Measurements from ENCODE around the gene TMEM63B.
"Not testable (repeated sequence)": the region's sequence is repeated elsewhere in the genome, so short reads cannot be mapped to it uniquely, and the experiment has no call there.

Gene TMEM63B

DNA sequence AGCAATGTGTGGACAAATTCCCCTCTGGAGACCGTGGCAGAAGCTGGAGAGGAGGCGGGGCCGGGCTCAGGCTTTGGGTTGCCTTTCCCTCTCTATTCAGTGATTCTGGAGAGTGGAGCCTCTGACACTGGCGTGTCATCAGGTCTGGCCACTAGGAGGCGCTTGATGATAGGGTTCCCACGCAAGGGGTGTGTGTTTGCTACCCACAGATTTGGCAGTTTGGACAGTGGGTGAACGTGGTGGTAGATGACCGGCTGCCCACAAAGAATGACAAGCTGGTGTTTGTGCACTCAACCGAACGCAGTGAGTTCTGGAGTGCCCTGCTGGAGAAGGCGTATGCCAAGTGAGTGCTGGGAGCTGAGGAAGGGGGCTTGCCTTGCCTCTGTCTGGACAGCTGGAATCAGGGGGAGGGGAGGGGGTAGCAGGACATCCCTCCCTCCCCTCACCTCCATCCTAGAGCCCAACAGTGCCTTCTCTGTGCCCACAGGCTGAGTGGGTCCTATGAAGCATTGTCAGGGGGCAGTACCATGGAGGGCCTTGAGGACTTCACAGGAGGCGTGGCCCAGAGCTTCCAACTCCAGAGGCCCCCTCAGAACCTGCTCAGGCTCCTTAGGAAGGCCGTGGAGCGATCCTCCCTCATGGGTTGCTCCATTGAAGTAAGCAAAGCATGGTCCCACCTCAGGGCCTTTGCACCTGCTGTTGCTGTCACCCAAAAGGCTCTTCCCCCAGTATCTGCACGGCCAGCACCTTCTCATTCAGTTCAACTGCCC is 45.6 kb downstream of the TMEM63B start:
- peak; percentile 94 for DNase-seq

DNA sequence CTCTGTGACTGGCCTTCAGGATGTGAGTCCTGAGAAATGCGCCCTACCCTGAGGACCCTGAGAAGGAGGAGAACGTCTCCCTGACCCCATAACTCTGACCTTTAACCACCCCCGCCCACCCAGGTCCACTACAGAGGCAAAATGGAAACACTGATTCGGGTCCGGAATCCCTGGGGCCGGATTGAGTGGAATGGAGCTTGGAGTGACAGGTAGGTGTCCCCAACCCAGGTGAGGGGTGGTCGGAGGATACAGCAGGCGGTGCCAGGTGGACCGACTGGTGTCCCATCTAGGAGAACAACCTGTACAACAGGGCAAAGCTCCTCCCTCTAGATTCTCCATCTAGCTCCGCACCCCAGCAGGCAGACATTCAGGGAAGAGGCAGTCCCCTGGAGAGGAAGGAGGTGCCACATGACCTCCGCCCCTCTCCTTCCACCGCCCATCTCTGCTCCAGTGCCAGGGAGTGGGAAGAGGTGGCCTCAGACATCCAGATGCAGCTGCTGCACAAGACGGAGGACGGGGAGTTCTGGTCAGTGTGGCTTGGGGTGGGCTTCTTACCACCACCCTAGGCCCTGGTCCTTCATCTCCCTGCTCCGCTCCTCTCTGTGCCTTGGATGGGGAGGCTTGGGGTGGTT is 48.9 kb downstream of the TMEM63B start:
- no peak for DNase-seq

- DNase-seq = no peak
Measured at GRCh38 chr6:44176762-44177509, 49.6 kb downstream of the TMEM63B start.

- DNase-seq = no peak
Measured at GRCh38 chr6:44177691-44178423, 50.5 kb downstream of the TMEM63B start.

DNA sequence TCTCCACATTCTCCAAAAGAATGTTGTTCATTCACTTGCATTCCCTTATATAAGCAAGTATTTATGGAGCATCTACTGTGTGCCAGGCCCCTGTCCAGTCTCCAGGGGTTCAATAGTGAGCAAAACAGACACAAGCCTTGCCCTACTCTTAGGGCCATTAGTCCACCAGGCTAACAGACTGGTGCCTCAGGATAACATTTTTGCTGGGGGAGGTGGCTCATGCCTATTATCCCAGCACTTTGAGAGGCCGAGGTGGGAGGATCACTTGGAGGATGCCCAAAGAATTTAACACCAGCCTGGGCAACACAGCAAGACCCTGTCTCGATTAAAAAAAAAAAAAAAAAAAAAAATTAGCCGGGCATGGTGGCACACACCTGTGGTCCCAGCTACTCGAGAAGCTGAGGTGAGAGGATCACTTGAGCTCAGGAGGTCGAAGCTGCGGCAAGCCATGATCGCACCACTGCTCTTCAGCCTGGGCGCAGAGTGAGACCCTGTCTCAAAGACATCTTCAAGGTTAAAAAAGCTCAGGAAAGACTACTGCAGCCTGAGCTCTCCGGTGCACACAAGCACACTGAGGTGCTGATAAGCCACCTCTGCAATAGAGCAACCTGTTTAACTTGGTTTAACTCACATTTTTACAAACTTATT is 51.2 kb downstream of the TMEM63B start:
- no peak for DNase-seq

DNA sequence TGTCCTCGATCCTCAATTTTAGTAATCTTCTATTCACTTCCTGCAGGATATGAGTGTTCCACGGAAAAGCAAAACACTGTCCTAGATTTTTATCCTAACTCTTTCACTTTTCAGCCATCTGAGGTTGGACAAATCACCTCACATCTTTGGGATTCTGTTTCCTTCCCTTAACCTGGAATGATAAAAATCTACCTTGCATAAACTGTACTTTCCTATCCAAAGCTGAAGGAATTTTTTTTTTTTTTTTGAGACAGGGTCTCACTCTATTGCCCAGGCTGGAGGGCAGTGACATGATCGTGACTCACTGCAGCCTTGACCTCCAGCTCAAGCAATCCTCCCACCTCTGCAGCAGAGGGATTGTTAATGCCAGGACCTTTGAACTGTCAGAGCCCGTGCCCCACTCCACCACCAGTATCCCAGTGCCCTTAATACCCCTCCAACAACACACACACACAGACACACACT is 51.8 kb downstream of the TMEM63B start:
- DNase-seq = no peak

GRCh38 chr6:44179648-44180047 is 52.3 kb downstream of the TMEM63B start:
- no peak for DNase-seq

DNA sequence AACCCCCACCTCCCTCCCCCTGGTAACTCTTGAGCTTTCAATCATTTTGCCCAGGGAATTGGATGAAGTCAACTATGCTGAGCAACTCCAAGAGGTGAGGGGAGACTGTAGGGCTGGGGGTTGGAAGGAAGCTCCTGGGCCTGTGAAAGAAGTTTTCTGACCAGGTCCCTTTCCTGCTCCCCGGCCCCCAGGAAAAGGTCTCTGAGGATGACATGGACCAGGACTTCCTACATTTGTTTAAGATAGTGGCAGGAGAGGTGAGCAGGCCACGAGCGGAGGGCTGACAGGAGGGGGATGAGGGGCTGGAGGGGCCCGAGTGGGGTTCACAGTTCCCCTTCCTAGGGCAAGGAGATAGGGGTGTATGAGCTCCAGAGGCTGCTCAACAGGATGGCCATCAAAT is 53.1 kb downstream of the TMEM63B start:
- no peak for DNase-seq

- DNase-seq = no peak
Measured at GRCh38 chr6:44180886-44181285, 53.5 kb downstream of the TMEM63B start.

DNA sequence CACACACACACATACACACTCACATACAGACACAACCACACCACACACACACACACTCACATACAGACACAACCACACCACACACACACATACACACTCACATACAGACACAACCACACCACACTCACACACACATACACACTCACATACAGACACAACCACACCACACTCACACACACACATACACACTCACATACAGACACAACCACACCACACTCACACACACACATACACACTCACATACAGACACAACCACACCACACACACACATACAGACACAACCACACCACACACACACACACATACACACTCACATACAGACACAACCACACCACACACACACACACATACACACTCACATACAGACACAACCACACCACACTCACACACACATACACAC is 54.4 kb downstream of the TMEM63B start:
- not testable (repeated sequence) for DNase-seq

DNA sequence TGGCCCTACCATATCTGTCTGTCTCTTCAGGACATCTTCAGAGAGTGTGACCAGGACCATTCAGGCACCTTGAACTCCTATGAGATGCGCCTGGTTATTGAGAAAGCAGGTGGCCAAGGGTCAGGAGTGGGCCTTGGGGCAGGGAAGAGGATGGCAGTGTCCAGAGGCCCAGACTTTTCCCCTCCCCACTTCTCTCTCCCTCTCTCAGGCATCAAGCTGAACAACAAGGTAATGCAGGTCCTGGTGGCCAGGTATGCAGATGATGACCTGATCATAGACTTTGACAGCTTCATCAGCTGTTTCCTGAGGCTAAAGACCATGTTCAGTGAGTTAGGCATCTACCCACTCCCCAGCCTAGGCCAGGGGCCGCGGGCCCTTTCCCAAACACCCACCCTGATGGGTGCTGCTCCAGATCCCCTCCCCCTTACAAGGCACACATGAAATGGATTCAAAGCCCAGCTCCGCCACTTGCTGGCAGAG is 55.6 kb downstream of the TMEM63B start:
- DNase-seq = no peak

- DNase-seq = no peak
Measured at GRCh38 chr6:44183783-44184182, 56.4 kb downstream of the TMEM63B start.

DNA sequence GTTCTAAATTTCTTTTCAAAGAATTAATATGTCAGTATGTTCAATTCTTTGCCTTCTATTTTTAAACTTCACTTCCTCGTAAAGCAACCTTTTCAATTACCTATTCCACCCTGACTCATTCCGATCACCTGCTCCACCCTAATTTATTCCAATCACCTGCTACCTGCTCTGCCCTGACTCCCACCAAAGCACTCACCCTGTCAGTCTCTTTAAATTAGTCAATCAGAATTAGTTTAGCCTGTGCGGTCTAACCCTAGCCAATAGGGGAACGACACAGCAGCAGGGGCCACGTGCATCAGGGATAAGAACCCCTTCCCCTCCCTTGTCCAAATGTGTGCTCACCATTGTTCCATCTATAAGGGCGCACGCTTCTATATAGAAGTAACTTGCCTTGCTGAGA is 58.0 kb downstream of the TMEM63B start:
- not testable (repeated sequence) for DNase-seq

DNA sequence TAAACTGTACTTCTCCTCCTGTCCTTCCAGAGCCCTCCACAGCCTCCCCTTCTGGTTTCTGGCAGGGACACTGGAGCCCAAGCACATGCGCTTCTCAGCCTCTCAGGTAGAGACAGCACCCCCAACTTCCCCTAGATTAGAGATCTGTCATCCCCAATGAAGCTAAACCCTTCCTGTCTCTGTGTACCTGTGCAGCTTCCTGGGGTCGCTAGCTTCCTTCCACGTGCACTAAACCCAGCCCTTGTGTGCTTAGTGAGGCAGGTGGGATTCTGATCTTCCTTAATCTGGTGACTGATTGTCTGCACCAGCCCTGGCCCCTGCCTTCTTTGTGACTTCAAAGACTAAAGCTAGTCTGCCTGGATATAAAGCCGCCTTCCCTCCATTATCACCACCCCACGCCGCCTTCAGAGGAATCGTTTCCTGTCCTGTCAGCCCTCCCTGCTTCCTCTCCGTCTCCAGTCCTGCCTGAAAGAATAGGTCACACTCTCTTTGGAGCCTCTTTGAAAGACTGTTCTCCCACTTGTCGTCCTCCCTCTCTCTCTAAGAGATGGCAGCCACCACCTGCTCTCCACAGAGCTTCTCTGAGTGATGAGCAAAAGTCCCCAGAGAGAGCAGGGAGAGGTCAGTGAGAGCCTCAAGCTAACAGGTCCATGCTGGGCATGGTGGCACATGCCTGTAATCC is 58.7 kb downstream of the TMEM63B start:
- DNase-seq = peak; percentile 64

DNA sequence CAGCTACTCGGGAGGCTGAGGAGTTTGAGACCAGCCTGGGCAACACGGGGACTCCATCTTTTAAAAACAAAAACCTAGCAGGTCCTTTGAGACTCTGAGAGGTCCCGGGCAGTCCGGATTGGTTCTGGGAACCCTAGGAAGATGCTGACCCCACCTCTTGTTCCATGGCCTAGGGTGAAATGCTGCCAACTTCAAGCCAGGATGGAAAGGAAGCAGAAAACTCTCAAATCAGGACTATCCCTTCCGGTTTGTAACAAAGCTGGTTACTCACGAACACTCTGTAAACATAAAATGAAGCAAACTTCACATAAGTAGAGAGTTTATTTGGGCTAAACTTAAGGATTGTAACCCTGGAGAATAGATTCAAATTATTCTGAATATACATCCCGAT is 59.3 kb downstream of the TMEM63B start:
- no peak for DNase-seq

GRCh38 chr6:44188819-44189218 is 61.5 kb downstream of the TMEM63B start:
- no peak for DNase-seq

DNA sequence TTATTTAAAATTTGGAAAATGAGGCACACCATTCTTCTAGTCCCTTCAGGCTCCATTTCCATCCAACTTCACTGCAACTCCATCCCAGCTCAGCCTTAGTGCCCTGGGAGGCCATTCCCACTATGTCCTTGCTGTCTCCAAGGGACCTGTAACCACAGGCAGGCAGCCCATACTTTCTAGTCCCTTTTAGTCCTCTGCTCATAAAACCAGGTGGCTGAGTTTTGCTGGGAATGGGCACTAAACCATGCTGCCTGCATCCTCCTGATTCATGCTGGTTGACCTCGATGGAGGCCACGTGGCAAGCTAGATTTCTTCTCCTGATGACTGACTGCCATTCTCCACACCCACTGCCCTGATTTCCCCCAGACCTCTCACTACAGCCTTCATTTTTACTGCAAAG is 61.9 kb downstream of the TMEM63B start:
- no peak for DNase-seq

DNA sequence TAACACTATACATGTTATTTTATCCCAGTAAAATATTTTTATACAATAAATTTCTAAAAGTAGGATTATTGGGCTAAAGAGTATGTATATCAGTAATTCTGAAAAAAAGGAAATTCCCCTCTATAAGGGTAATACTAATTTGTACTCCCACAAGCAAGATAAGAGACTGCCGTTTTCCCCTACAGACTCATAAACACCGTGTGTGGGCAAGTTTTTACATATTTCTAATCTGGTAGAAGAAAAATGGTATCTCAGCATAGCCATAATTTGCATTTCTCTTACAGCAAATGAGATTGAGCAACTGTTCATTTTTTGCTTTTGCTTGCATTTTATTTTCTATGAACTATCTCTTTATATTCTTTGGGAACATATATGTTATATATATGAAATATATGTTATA is 63.4 kb downstream of the TMEM63B start:
- DNase-seq = no peak

- no peak for DNase-seq
Measured at GRCh38 chr6:44192428-44193041, 65.2 kb downstream of the TMEM63B start.

- DNase-seq = no peak
Measured at GRCh38 chr6:44193307-44193910, 66.1 kb downstream of the TMEM63B start.

DNA sequence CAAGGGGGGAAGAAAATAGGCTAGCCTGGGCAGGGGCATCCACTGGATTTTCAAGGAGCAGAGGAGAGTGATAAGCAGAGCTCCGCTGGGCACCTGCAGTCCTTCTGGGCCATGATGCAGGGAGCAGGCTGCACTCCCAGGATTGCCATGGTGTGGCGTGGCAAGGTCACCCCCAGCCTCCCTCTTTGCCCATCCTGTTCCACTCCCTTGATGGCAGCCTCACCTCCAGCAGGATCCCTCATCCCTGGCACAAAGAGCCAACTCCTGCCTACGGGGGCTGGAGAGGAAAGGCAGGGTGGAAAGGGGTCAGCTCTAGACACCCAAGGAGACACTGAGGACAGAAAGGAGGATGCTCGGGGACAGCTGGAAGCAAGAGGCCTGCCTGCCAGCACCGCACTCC is 67.0 kb downstream of the TMEM63B start:
- DNase-seq = no peak

Data from eye (tissue), 1 donor.